Smooth muscle cell of bladder (primary cell): ENCODE measurements around the gene EID3. TPM values are rescaled to one million over a fixed set of nuclear protein-coding genes. Genes with fewer than 3 reads are reported as not detected.

ENCODE experiments used
- total RNA-seq: library from RNA; depleted of rRNA; stranded (reverse); fragments of >200 nt; gene quantifications from 2 replicates; pipeline ENCODE4 v1.2.3, GENCODE V29; 2014

Gene EID3
- total RNA-seq, result 7.1 and 12.3 TPM in 2 replicates

DNA sequence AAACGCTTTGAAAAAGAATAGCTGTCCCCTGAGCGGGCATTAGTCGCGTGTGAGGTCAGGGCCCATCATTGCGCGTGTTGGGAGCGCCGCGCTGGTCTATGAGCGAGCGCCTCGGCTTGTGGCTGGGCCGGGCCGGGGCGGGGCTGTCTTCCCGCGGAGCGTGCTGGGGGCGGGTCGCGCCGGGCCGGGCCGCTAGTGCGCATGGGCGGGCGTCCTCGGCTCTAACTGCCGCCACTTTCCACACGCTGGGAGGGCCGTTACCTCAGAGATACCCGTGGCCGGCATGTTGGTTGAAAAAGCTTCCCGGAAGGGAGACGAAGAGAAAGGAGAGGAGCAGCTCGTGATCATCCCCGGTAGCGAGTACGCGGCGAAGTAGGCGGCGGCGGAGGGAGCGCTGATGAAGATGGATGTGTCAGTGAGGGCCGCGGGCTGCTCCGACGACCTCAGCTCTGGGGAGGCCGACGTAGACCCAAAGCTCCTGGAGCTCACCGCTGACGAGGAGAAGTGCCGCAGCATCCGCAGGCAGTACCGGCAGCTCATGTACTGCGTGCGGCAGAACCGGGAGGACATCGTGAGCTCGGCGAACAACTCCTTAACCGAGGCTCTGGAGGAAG lies at the start of gene EID3:
EID3 (plus strand) TSS at position 202 of the 614 bp plus-strand sequence; CDS start at position 398, 196 bp downstream.

Other genes with a start within 250 kb of the EID3 start
- gene HCFC2, start 239.2 kb upstream of the EID3 start, total RNA-seq, result 22.5 and 24.0 TPM in 2 replicates
- 25.7 and 36.1 TPM in 2 replicates for gene NFYB, start 165.5 kb upstream of the EID3 start, total RNA-seq
- gene TXNRD1, start 88.0 kb upstream of the EID3 start, total RNA-seq, result 703 and 1,091 TPM in 2 replicates
- 2.4 and 3.6 TPM in 2 replicates for gene CHST11, start 153.2 kb downstream of the EID3 start, total RNA-seq